Cardiac muscle cell (in vitro differentiated cells and primary cell): ENCODE results near the gene CPT1C. TPM values are rescaled to one million over a fixed set of nuclear protein-coding genes. Genes with fewer than 3 reads are reported as not detected.

Experiments
- DNase-seq, 2 donors: peaks; one replicate each; pipeline versions ENCODE4 v3.0.0 to v3.0.0-alpha.2; 2010 to 2017; ENCODE audit warnings: low read depth in 1 of 2, low spot score in 1 of 2
- H3K27ac ChIP-seq: fragments of 200-600 bp; sonication (generic); 2 replicates; pipeline ENCODE4 v1.5.1; 2016
- H3K27me3 ChIP-seq: fragments of 200-600 bp; sonication (generic); 2 replicates; pipeline ENCODE4 v1.6.0; 2016; ENCODE audit warnings: control low read depth
- H3K36me3 ChIP-seq: fragments of 200-600 bp; sonication (generic); 2 replicates; pipeline ENCODE4 v1.5.1; 2016; ENCODE audit warnings: control low read depth
- H3K4me1 ChIP-seq: fragments of 200-600 bp; sonication (generic); 2 replicates; pipeline ENCODE4 v1.8.1; 2017; ENCODE audit warnings: low read depth, mild to moderate bottlenecking, mixed run types
- H3K4me3 ChIP-seq: fragments of 200-600 bp; sonication (generic); 2 replicates; pipeline ENCODE4 v1.5.1; 2016; ENCODE audit warnings: mild to moderate bottlenecking
- H3K9me3 ChIP-seq: fragments of 200-600 bp; sonication (generic); 2 replicates; pipeline ENCODE4 v1.5.1; 2017; ENCODE audit warnings: low read depth, mild to moderate bottlenecking, control low read depth
- CTCF ChIP-seq: IDR thresholded peaks from 2 replicates; pipeline ENCODE4 v1.5.1; 2012; ENCODE audit warnings: low read depth, mild to moderate bottlenecking, low read length
- polyA plus RNA-seq: library from polyadenylated mRNA; unstranded; fragments of >200 nt; fragmentation: Nextera tagmentation; extraction: Ambion mirVana; gene quantifications from 2 replicates; pipeline ENCODE4 v1.2.1, GENCODE V29; 2016
- total RNA-seq: library from RNA; depleted of rRNA; stranded (reverse); fragments of >200 nt; gene quantifications from 2 replicates; pipeline ENCODE4 v1.2.3, GENCODE V29; 2016

CPT1C gene
- total and polyA plus RNA-seq, 2 experiments from 2014 or later = 31.7 to 33.8 TPM

GRCh38 chr19:49699364-49699763, 8.4 kb downstream of the CPT1C start:
- no peak overlapping the region for H3K27ac ChIP-seq
- no peak for DNase-seq
- no peaks in the 10 kb centered on the region for H3K9me3 ChIP-seq
- H3K4me3 ChIP-seq = no peak overlapping the region
- no peaks in the 10 kb centered on the region for H3K27me3 ChIP-seq
- TF ChIP-seq CTCF = no peak
- H3K4me1 ChIP-seq = no peaks in the 10 kb centered on the region
- H3K36me3 ChIP-seq = no peaks in the 10 kb centered on the region

- no peak for DNase-seq
- no peak for TF ChIP-seq CTCF
- H3K9me3 ChIP-seq = no peaks in the 10 kb centered on the region
- no peak overlapping the region for H3K27ac ChIP-seq
- no peaks in the 10 kb centered on the region for H3K4me1 ChIP-seq
- H3K36me3 ChIP-seq = no peaks in the 10 kb centered on the region
- H3K4me3 ChIP-seq = no peak overlapping the region
- no peaks in the 10 kb centered on the region for H3K27me3 ChIP-seq
These were observed 9.6 kb downstream of the CPT1C start for GRCh38 chr19:49700563-49700962.

GRCh38 chr19:49701271-49701786, 10.4 kb downstream of the CPT1C start:
- Histone ChIP-seq H3K27me3 (no peaks in the 10 kb centered on the region), H3K27ac (no peak overlapping the region), H3K36me3 (no peaks in the 10 kb centered on the region), H3K9me3 (no peaks in the 10 kb centered on the region), H3K4me1 (no peaks in the 10 kb centered on the region), H3K4me3 (no peak overlapping the region)
- TF ChIP-seq CTCF = no peak
- DNase-seq = no peak

GRCh38 chr19:49704888-49705642, 14.1 kb downstream of the CPT1C start:
- no peaks in the 10 kb centered on the region for H3K4me1 ChIP-seq
- no peak for TF ChIP-seq CTCF
- no peak overlapping the region for H3K27ac ChIP-seq
- no peaks in the 10 kb centered on the region for H3K36me3 ChIP-seq
- H3K9me3 ChIP-seq = no peaks in the 10 kb centered on the region
- DNase-seq = no peak
- no peak overlapping the region for H3K4me3 ChIP-seq
- H3K27me3 ChIP-seq = no peaks in the 10 kb centered on the region

- no peaks in the 10 kb centered on the region for H3K36me3 ChIP-seq
- H3K4me1 ChIP-seq = no peaks in the 10 kb centered on the region
- H3K27ac ChIP-seq = no peak overlapping the region
- no peak overlapping the region for H3K4me3 ChIP-seq
- DNase-seq = no peak
- H3K27me3 ChIP-seq = no peaks in the 10 kb centered on the region
- no peaks in the 10 kb centered on the region for H3K9me3 ChIP-seq
- no peak for TF ChIP-seq CTCF
These were observed 15.0 kb downstream of the CPT1C start for GRCh38 chr19:49705919-49706318.
